Measurements from ENCODE around the gene GNAT2.

Gene GNAT2

DNA sequence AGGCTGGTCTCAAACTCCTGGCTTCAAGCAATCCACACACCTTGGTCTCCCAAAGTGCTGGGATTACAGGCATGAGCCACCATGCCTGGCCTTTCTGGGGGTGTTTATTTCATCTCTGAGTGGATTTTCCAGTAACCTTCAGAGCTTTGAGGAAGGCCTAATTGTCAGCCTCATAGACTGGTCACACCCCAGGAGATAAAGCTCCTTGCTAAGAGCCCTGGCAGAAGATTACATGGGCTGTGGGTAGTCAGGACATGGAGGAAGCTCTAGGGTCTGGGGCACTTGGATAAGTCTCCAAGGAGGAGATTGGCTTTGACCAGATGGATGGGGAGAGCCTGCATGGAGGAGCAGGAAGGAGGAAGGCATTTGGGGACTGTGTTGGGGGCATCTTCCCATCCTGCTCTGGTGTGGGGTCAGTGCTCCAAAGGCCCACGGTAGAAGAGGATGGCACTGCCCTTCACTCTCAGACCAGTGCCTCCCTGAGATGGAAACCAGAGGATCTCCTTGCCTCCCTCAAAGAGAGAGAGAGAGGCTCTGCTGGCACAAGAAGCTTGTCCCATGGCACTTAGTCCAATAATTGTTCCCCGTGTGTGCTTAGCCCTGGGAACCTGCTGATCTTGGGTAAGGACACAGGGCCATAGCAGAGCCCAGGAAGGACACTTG, 21.8 kb upstream of the GNAT2 start:
- DNase-seq: no peak

- peak; percentile 95 for DNase-seq
Measured at GRCh38 chr1:109640285-109640865, 21.0 kb upstream of the GNAT2 start.

DNA sequence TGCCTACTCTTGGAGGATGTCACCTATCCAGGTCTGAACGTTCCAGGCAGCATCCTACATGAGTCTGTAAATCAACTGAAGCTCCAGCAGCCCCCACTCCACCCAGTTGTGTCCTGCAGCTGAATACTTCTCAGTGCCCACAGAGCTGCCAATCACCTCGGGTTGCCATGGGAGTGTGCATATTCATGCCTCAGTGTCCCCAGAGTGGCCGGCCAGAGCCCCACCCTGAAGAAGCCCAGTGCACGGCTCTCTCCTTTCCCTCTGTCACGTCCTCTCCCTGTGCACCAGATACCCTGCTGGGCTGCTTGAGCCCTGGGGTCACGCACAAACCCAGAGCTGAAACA, 20.4 kb upstream of the GNAT2 start:
- no peak for DNase-seq

DNA sequence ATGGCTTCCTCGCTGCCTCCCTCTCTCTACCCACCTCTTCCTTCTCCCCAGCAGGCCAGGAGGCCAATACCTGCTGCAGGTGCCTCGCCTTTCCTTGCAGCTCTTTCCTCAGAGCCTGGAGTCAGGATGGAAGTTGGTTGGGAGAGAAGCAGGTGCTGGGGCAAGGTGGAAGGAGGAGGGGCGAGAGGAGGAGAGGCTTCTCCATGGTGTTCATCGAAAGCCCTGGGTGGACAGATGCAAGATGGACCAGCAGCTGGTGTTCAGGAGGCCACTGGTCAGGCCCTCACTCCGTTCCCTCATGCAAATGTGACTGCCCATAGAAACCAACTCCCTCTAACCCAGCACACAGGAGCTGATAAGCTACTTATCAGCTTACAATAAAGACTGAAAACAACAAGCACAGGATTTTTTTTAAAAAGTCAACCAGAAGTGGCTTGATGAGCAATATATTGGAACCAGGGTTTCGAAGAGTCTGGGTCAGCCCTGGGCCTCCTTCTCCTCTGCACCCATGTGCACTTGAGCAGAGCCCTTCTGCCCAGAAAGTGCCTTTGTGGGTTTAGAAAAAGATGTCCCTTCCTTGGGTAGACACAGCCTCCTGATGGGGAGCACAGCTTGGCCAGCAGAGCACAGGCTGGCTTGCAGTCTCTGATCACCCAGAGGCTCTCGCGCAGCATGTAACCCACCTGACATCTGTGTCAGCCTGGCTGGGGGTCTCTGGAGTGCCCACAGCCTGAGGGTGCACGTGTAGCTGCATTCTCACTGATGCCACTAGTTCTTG, 19.8 kb upstream of the GNAT2 start:
- DNase-seq: no peak

GRCh38 chr1:109637446-109637845, 18.0 kb upstream of the GNAT2 start:
- no peak for DNase-seq

GRCh38 chr1:109636201-109636952, 17.0 kb upstream of the GNAT2 start:
- no peak for DNase-seq

DNA sequence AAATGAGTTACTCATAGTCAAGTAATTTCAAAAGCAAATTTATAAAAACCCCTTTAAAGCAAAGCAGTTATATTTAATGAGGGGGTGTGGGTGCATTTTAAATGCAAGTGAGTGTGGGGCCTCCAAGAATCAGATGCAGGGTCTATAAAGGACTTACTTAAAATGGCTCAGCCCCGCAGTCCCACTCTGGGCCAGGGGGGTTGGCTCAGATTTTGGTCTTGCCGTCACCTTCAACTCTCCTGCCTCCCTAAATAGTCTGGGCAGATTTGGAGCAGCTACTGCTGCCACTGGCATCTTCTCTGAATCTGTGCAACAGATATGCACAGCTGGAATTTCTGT, 16.4 kb upstream of the GNAT2 start:
- DNase-seq: no peak

GRCh38 chr1:109634771-109635750, 15.6 kb upstream of the GNAT2 start:
- DNase-seq: no peak

GRCh38 chr1:109634292-109634691, 14.9 kb upstream of the GNAT2 start:
- no peak for DNase-seq

DNA sequence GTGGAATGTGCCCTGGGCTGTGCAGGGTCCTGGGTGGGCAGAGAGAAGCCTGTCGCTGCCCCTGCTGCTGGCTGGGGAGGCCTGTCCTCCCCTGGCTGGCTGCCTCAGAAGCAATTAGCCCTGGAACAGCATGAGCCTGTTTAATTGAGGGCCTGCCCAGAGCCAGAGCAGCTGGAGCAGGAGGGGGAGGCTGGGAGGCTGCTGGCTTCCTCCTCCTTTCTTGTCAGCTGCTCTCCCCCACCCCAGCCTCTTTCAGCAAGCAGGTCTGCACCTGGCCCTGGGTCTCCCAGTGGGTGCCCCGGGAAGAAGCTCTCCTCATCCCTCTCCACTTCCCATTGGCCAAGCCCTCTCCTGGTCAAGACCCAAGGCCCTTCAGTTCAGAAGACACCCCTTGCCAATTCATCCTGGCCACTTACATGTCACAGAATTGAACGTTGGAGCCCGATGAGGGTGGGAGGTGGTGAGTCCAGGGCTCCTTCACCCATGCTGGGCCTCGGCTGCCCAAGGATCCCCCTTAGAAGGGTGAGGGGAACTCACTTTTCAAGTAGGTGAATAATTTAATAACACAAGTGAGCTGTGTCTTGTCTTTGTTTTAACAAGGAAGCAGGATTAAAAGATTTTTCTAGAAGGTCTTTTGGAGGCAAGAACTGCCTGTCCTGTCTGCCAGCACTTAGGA, 13.4 kb upstream of the GNAT2 start:
- DNase-seq: no peak

DNA sequence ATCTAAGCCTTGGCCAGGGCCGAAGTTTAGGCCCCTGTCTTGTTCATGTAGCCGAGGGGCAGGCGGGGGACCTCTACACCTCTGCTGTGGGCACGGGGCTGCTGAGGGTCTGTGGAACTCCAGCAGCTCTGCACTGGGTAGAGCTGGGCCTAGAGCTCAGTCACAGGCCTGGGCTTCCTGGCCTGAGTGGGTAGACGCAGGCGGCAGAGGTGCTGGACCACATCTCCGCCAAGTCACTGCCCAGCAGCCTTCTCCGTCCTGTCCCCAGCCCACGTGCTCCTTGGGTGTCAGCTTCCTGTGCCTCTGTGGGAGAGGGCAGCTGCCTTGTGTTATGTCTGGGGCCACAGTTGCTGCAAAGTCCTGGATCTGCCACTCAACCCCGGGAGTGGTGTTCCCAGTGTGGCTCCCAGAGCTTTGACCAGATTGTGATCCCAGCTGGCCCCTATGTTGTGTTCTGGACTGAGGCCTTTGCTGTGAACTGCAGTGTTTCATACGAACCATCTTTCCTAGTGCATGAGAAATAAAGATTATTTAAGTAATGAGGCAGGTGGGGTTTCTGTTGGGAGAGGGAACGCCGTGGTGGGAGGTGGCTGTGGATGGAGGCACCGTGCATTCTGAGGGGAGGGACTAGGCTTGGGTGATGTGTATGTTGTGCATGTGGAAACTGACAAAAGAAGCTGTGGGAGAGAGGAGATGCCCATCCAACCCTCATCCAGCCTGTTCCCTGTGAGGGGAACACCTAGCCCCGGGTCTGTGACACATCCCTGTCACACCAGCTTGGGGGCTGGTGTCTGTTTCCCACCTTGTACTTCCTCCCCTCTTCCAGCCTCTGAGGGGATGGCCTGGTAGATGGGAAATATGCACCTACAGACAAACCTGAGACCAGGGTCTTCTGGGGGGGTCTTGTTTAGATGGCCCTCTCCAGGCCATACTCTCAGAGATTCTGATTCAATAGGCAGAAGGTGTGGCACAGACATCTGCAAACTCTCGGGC, 12.4 kb upstream of the GNAT2 start:
- no peak for DNase-seq

- no peak for DNase-seq
Measured at GRCh38 chr1:109630898-109631512, 11.6 kb upstream of the GNAT2 start.

- peak; percentile 57 for DNase-seq
Measured at GRCh38 chr1:109630081-109630897, 10.9 kb upstream of the GNAT2 start.

GRCh38 chr1:109629372-109630030, 10.1 kb upstream of the GNAT2 start:
- no peak for DNase-seq

DNA sequence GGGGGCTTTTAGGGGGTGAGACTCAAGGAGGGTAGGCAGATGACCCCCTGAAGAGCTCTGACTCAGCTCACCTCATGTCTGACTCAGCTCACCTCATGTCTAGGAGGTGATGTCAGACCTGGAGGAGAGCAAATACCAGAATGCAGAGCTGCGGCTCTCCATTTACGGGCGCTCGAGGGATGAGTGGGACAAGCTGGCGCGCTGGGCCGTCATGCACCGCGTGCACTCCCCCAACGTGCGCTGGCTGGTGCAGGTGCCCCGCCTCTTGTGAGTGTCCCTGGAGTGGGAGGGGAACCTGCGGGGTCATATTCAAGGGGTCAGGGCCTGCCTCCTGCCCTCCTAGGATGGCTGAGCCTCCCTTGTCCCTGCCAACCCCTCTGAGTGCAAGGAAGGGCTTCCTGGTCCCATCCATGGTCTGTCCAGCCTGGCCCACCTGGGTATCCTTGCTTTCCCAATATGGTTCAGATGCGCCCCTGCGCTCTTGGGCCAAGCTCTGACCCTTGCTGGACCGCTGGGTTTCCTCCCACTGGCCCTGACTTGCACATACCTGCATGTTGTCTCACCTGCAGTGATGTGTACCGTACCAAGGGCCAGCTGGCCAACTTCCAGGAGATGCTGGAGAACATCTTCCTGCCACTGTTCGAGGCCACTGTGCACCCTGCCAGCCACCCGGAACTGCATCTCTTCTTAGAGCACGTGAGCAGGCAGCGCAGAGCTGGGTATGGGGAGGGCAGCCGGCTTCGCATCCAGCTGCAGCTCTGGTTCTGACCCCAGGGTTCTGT, 9.3 kb upstream of the GNAT2 start:
- DNase-seq: no peak

GRCh38 chr1:109627692-109628399, 8.4 kb upstream of the GNAT2 start:
- no peak for DNase-seq
